NCI-H748 (cell line): ENCODE data around the gene TMEM213.

Source experiments
- DNase-seq: peaks from one replicate; lab custom pipeline; 2025; ENCODE audit not compliant: unreplicated experiment; lab: John Stamatoyannopoulos, UW

The TMEM213 gene

GRCh38 chr7:138797715-138798320 is at the start of gene TMEM213, which contains the start of gene ATP6V0A4:
Gene TMEM213, plus strand, starts transcription at chr7:138797994. Its CDS starts 111 bp downstream, at chr7:138798105.
Gene ATP6V0A4, minus strand, starts transcription at chr7:138798196. Its CDS starts 26,949 bp downstream, at chr7:138771247.
- peak; percentile 25 for DNase-seq

DNA sequence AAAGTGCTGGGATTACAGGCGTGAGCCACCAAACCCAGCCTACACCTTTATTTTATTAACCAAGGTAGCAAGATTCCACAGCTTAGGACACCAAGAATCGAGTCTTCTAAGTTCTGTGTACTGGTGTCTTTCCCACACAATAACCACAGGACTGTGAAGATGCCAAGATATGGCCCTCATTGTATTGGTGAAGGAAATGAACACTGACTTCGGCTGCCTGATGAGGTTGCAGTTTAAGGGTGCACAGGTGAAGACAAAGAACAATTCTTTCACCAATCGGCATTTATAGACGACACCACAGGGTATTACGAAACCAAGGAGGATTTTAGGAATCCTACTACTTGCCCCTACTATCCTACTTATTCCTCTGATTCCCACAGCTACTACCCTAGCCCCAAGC is 49.1 kb upstream of the TMEM213 start:
- no peak for DNase-seq

GRCh38 chr7:138749960-138750359 is 47.8 kb upstream of the TMEM213 start:
- DNase-seq, result no peak

- no peak for DNase-seq
These were observed 47.3 kb upstream of the TMEM213 start for GRCh38 chr7:138750473-138750872.

- no peak for DNase-seq
These were observed 46.8 kb upstream of the TMEM213 start for GRCh38 chr7:138750901-138751464.

DNA sequence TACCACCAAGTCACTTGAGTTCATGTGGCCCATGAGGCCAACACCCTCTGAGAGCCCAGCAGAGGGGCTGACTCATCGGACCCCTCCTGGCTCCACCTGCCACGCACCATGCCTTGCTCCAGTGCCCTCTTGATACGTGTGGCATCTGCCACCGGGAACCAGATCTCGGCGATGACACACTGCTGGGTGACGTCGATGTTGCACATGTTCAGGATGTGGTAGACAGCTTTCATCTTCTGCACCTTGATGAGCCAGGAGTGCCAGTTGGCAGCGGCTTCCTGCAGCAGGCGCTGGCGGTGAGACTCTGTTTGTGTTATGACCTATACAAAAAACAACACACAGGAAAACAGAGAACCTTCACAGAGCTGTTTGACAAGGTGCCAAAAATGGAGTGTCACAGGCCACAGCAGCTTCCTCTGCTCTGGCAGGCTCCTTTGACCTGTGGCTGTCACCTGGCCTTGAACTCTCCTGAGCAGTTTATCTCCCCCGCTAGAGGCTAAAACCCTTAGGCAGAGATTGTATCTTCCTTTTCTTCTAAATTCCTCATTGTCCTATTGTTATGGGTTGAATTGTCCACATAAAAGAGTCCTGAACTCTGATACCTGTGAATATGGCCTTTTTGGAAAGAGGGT is 45.2 kb upstream of the TMEM213 start:
- peak; percentile 62 for DNase-seq

- DNase-seq, result no peak
These were observed 44.7 kb upstream of the TMEM213 start for GRCh38 chr7:138753150-138753518.

DNA sequence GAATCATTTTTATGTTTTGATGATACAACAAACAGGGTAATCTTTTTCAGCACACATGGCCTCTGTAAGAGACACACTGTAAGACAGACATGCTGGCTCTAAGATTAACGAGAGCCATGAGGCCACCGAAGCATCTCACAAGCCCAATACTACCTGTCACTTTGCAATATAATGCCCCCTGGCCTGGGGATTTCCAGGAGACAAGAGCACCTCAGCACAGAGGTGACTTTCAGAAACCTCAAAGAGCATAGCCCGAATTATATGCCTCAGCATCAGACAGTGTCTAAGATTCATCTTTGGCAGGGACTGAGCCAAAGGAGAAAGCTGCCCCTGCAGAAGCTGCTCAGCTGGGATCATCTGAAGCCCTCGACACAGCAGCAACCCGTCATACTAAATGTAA is 44.2 kb upstream of the TMEM213 start:
- no peak for DNase-seq

DNA sequence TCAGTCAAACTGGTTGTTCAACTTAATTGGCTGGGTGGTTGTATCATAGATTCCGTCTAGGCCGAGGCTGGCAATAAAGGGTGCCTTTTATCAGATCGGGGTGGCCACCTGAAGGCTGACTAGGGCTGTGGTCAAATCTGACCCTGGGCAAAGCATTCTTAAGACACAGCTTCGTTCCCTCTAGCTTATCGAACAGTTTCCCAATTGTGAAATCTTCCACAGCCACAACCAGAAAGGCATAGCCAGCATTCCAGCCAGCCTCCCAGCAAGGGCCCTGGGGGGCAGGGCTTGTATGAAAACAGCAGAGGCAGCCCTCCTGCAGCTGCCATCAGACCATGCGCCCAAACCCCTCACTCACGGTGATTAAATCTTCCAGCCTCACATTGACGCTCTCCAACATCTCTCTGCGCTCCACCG is 42.5 kb upstream of the TMEM213 start:
- no peak for DNase-seq

- no peak for DNase-seq
These were observed 41.8 kb upstream of the TMEM213 start for GRCh38 chr7:138755842-138756590.

- no peak for DNase-seq
These were observed 41.1 kb upstream of the TMEM213 start for GRCh38 chr7:138756591-138757242.

- no peak for DNase-seq
These were observed 29.6 kb upstream of the TMEM213 start for GRCh38 chr7:138768241-138768640.

- no peak for DNase-seq
These were observed 26.9 kb upstream of the TMEM213 start for GRCh38 chr7:138770904-138771303.

DNA sequence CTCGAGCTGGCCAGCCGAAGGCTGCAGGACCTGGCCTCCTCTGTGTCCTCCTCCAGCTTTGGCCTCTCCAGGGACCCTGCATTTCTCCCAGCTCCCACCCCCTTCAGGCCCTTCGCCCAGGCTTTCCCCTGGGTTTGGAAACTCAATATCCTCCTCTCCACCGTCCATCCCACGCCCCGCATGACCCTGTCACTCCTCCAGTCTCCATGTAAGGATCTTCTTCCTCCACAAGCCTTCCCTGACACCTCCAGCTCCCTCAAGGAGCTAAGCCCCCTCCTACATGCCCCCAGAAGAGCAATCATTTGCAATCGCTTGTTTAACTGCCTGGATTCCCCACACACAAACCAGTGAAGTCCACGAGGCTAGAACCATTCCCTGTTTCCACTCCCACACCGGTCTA is 24.6 kb upstream of the TMEM213 start:
- no peak for DNase-seq

DNA sequence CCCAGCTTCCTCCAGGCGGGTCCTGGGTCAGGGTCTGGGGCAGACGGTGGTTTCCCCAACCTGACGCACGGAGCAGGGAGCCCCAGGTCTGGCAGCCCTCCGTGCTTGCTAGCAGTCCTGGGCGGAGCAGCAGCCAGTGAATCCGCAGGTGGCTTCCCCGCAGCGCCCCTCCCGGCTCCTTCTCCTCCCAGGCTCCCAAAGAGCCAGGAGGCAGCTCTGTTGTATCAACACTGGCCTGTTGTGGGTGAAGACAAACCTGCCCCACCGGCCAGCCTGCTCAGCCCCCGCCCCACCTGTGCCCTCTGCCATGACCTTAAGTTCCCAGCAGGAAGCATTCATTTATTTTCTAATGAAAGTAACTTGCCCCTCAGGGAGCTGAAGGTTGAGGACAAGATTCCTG is 24.0 kb upstream of the TMEM213 start:
- no peak for DNase-seq

- peak; percentile 30 for DNase-seq
These were observed 21.5 kb upstream of the TMEM213 start for GRCh38 chr7:138776166-138776833.

- DNase-seq, result no peak
These were observed 16.8 kb upstream of the TMEM213 start for GRCh38 chr7:138781004-138781403.

DNA sequence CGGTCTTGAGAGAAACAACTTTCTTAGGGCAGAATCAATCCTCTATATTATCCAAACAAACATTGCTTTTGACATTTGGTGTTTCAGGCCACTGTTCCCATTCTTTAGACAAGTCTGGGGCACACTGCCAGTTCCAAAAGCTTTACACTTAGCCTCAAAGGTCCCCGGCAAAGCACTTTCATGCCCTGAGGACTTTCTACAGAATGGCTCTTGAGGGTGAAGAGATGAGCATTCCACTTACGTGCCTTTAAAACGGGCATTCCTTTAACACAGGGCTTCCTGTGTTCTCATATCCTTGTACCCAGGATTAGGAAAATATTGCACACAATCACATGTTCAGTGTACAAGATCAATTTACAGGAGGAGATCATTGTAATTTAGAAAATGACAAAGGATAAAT is 13.1 kb upstream of the TMEM213 start:
- no peak for DNase-seq

- no peak for DNase-seq
These were observed 12.0 kb upstream of the TMEM213 start for GRCh38 chr7:138785587-138786437.
